Adrenal gland (tissue), 12 donors: ENCODE data around the gene COL23A1. TPM values are rescaled to one million over a fixed set of nuclear protein-coding genes. Genes with fewer than 3 reads are reported as not detected.

Experiments used
- DNase-seq, 7 donors: peaks; one replicate each; pipeline ENCODE4 v3.0.0-alpha.2; 2019 to 2020
- H3K27ac ChIP-seq, 5 donors: fragments of 200-600 bp; sonication (generic) in 4 of 5; 1 replicate in 3 of 5; 2 replicates in 2 of 5; pipeline versions ENCODE4 v1.5.1 to v1.8.0; 2016 to 2020; ENCODE audit warnings: mild to moderate bottlenecking in 1 of 5
- H3K27me3 ChIP-seq: fragments of 200-600 bp; 2 replicates; pipeline ENCODE4 v1.8.0; 2021
- H3K36me3 ChIP-seq, 2 donors: fragments of 200-600 bp; replicated peaks in 1 of 2; 1 replicate in 1 of 2; 2 replicates in 1 of 2; pipeline versions ENCODE4 v1.5.1 to v1.8.0; 2018 to 2022
- H3K4me1 ChIP-seq, 2 donors: fragments of 200-600 bp; replicated peaks in 1 of 2; 1 replicate in 1 of 2; 2 replicates in 1 of 2; pipeline versions ENCODE4 v1.5.1 to v1.8.0; 2018 to 2021
- H3K4me3 ChIP-seq, 4 donors: fragments of 200-600 bp; sonication (generic) in 3 of 4; one replicate each; pipeline ENCODE4 v1.5.1; 2016 to 2018
- H3K9me3 ChIP-seq, 3 donors: fragments of 200-600 bp; sonication (generic) in 1 of 3; replicated peaks in 1 of 3; 1 replicate in 2 of 3; 2 replicates in 1 of 3; pipeline versions ENCODE4 v1.5.1 to v1.8.0; 2016 to 2021
- POLR2A ChIP-seq, 2 donors: fragments of 450-650 bp; IDR thresholded peaks; one replicate each; pipeline ENCODE4 v1.6.1; 2017; ENCODE audit warnings: antibody characterized with exemption in 2 of 2, mild to moderate bottlenecking in 2 of 2, moderate library complexity in 1 of 2
- WGBS, 4 donors: extraction: QIAGEN DNeasy Blood & Tissue Kit in 2 of 4; methylation state at CpG; one replicate each; pipeline versions ENCODE4 v1.1.5 to v1.1.7; 2013 to 2017; 5-methylcytosine and 5-hydroxymethylcytosine counted together
- intact Hi-C, 2 donors: fragments of 100-400 bp; cut with DNase I; formaldehyde crosslinking; loops; one replicate each; pipeline versions ENCODE4 v1.14.1 to v1.15.0; 2022 to 2023
- polyA plus RNA-seq, 3 donors: library from polyadenylated mRNA; stranded (reverse); fragments of 200-250 nt in 2 of 3; fragments of 350-450 nt in 1 of 3; fragmentation: Illumina TruSeq in 1 of 3; extraction: RNeasy Lipid Tissue Mini Kit (QIAGEN cat#74804) in 1 of 3; gene quantifications; one replicate each; pipeline ENCODE4 v1.2.3, GENCODE V29; 2013 to 2014
- total RNA-seq, 9 donors: library from RNA; depleted of rRNA in 4 of 9; stranded (reverse); fragments of >200 nt in 4 of 9; fragments of 120-200 nt in 1 of 9; fragmentation: NEBNext Ultra II Directional in 1 of 9; extraction: Animal tissue kit (Norgen Biotek cat#: 25700) in 1 of 9; gene quantifications; one replicate each; pipeline versions ENCODE4 v1.1.0 to v1.2.4, GENCODE V29; 2013 to 2023
- TF ChIP-seq, protein P1 (sequence below), 6 experiments: fragments of 450-650 bp in 4 of 6; fragments of 200-600 bp in 2 of 6; sonication (generic) in 1 of 6; IDR thresholded peaks; 1 replicate in 5 of 6; 2 replicates in 1 of 6; pipeline versions ENCODE4 v1.5.1 to v1.8.0; 2016 to 2021; ENCODE audit warnings: antibody characterized with exemption in 6 of 6, mild to moderate bottlenecking in 2 of 6, moderate library complexity in 1 of 6
- donor health status: healthy with polysubstance abuse.
- donor health status: Bipolar disorder and iron deficiency.
- donor health status: DM: yes; HTN: yes; CAD: no.
- donor health status: DM: no; HTN: no; CAD: no.
- donor health status: DM: no; HTN: no; CAD: no.
- donor health status: DM: yes; HTN: yes; CAD: no.

The COL23A1 gene
- total and polyA plus RNA-seq, 12 donors = 0.09 to 4.4 (median 0.88) TPM

DNA sequence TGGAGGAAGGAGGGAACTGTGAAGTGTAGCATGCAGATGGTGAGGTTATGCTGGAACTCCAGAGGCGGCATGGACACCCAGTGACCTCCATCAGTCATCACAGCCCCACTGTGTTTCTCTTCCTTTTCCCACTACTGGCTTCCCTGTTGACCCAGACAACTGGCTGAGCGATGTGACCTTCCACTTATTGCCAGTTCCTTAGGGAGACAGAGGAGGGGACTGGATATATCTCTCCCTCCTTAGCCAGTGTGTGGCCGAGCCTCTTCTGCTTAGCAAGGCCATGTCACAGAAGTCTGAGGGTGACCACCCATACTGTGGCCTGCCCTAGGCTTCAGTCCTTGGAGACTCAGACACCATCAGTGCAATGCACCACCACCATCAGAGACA lies 354.6 kb downstream of the COL23A1 start:
- TF ChIP-seq, protein P1, sequence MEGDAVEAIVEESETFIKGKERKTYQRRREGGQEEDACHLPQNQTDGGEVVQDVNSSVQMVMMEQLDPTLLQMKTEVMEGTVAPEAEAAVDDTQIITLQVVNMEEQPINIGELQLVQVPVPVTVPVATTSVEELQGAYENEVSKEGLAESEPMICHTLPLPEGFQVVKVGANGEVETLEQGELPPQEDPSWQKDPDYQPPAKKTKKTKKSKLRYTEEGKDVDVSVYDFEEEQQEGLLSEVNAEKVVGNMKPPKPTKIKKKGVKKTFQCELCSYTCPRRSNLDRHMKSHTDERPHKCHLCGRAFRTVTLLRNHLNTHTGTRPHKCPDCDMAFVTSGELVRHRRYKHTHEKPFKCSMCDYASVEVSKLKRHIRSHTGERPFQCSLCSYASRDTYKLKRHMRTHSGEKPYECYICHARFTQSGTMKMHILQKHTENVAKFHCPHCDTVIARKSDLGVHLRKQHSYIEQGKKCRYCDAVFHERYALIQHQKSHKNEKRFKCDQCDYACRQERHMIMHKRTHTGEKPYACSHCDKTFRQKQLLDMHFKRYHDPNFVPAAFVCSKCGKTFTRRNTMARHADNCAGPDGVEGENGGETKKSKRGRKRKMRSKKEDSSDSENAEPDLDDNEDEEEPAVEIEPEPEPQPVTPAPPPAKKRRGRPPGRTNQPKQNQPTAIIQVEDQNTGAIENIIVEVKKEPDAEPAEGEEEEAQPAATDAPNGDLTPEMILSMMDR (IDR thresholded peaks at IDR 0.05) = no peak
- no peak for TF ChIP-seq POLR2A (IDR thresholded peaks at IDR 0.05)
- Histone ChIP-seq H3K9me3 (no peaks in the 10 kb centered on the region), H3K36me3 (no peaks in the 10 kb centered on the region), H3K4me1 (peaks cover 20 to 66% of the 10 kb centered on the region in 2 donors), H3K27me3 (no peaks in the 10 kb centered on the region), H3K4me3 (no peak overlapping the region), H3K27ac (no peak overlapping the region)
- intact Hi-C loops = no loop called here
- DNase-seq = no peak
- WGBS, 4 donors = 56 to 73% (median 70%) methylated on average over 3 of the region's 3 CpGs

DNA sequence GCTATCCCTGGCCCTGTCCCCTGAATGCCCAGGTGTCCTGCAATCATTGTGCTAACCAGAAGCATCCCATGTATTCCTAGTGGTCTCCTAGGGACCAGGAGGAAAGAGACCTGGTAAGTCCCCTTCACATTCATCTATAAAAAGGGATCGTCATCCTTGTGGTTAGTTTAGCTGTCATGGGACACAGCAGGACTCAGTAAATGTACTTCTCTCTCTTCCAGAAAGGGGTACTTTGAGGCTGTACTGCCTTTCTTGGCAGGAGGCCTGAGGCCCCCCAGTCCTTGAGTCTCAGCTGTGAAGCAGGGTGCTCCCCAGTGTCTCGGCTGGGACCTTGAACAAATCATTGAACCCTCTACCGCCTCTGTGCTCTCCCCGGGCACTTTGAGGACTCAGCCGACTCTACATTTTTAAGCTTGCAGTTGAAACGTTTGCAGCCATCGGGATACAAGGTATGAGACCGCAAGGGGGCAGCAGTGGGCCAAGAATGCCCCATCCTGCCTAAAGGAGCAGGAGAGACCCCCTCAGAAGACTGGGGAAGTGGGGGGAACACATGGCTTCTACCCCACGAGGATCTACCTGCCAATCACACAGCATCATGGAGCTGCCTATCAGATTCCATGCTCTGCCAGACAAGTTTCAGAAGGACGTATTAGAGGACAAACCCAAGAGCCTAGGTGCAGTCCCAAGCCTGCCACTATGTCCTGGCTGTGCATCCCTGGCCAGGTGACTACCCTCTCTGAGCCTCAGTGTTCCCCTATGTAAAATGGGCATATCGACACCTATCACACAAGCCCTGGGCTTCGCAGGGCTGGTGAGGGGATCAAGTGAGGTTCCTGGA lies 355.2 kb downstream of the COL23A1 start:
- Histone ChIP-seq H3K9me3 (no peaks in the 10 kb centered on the region), H3K4me1 (peaks cover 25 to 66% of the 10 kb centered on the region in 2 donors), H3K27me3 (no peaks in the 10 kb centered on the region), H3K27ac (peak overlapping the region in 2 of 5 donors; percentile 18 to 32), H3K4me3 (no peak overlapping the region), H3K36me3 (peaks cover 0 to 3% of the 10 kb centered on the region in 2 donors)
- WGBS, 4 donors = 26 to 47% (median 30%) methylated on average over 5 to 12 of the region's 12 CpGs
- no peak for TF ChIP-seq POLR2A (IDR thresholded peaks at IDR 0.05)
- TF ChIP-seq, protein P1 (IDR thresholded peaks at IDR 0.05) = peak; percentile 33 to 67 (median 58)
- intact Hi-C loops = no loop called here
- DNase-seq = peak; percentile 63 to 86 (median 71)

DNA sequence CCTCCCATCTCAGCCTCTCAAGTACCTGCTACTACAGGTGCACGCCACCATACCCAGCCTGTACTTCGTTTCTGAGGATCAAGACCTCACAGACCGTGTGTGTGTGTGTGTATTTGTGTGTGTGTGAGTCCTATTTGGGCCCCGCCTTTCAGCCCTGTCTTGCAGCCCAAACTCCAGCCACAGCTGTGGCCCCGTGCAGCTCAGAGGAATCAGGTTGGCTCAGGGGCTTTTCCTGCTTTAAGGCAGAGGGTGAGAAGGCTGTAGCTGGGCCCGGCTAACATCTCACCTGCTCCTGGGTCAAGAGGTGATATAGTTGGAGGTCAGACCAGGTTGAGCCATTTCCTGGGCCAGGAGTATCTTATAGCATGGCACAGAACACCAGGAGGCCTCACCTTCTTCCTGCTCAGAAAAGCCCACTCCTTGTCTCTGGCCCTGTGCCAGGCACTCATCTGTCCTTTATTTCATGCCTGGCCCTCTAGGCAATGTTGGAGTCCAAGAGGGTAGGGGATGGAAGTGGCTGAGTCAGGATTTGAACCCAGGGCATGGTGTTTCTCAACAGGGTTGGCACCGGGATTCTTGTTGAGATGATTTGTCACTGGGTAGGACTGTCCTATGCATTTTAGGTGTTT lies 356.0 kb downstream of the COL23A1 start:
- H3K4me3 ChIP-seq = no peak overlapping the region
- peak overlapping the region in 1 of 5 donors; percentile 32 for H3K27ac ChIP-seq
- H3K4me1 ChIP-seq = peaks cover 25 to 64% of the 10 kb centered on the region in 2 donors
- no peaks in the 10 kb centered on the region for H3K9me3 ChIP-seq
- intact Hi-C loops = no loop called here
- H3K36me3 ChIP-seq = peaks cover 0 to 11% of the 10 kb centered on the region in 2 donors
- TF ChIP-seq, protein P1 (IDR thresholded peaks at IDR 0.05) = no peak
- TF ChIP-seq POLR2A (IDR thresholded peaks at IDR 0.05) = no peak
- no peaks in the 10 kb centered on the region for H3K27me3 ChIP-seq
- peak in 1 of 7 donors; percentile 55 for DNase-seq
- WGBS, 4 donors = 80 to 90% (median 89%) methylated on average over 6 to 7 of the region's 7 CpGs

DNA sequence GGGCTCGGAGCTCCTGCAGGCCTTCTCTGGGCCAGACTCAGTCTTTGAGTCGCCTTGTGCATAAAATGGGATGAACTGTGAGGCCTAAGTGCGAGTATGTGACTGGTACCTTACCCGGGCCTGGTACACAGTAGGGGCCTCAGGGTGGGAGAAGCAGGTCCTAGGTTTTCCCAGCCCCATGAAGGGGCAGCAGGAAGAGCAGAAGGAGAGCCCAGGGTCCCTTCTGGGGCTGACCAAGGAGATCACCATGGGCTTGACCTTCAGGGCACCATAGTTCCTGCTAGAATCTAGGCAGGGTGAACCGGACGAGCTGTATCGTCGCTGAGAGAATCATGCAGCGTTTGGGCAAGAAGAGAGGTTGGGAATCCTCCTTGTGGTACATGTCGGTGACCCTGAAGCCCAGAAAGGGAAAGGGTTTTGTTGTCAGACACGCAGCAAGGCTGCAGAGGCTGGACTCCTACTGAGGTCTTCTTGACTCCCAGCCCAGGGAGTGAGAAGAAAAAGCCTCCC lies 357.2 kb downstream of the COL23A1 start:
- 66 to 82% (median 70%) methylated on average over 8 to 11 of the region's 11 CpGs for WGBS, 4 donors
- Histone ChIP-seq H3K9me3 (no peaks in the 10 kb centered on the region), H3K4me3 (peak overlapping the region in 2 of 4 donors; percentile 64 to 79), H3K36me3 (peaks cover 0 to 23% of the 10 kb centered on the region in 2 donors), H3K4me1 (peaks cover 25 to 54% of the 10 kb centered on the region in 2 donors), H3K27me3 (no peaks in the 10 kb centered on the region), H3K27ac (peak overlapping the region; percentile 75 to 95 (median 92))
- TF ChIP-seq, protein P1 (IDR thresholded peaks at IDR 0.05) = no peak
- no peak for TF ChIP-seq POLR2A (IDR thresholded peaks at IDR 0.05)
- DNase-seq = peak in 1 of 7 donors; percentile 53
- intact Hi-C loops = no loop called here
